Measurements from ENCODE around the gene GPR25.

Gene GPR25

GRCh38 chr1:200916681-200917080 is 43.9 kb downstream of the GPR25 start:
- TF ChIP-seq ZNF8 (CRISPR knock-in tag; IDR thresholded peaks at IDR 0.05) (no peak), TCF4 (CRISPR knock-in tag; IDR thresholded peaks at IDR 0.05; ENCODE audit: borderline replicate concordance) (no peak)
- no peak for ATAC-seq

GRCh38 chr1:200917291-200917817 is 44.6 kb downstream of the GPR25 start:
- ATAC-seq: no peak
- no peak for TF ChIP-seq ZFP3 (CRISPR knock-in tag; IDR thresholded peaks at IDR 0.05)
- TF ChIP-seq CREB5 (CRISPR knock-in tag; IDR thresholded peaks at IDR 0.05; ENCODE audit: low read depth): no peak
- TF ChIP-seq POU6F1 (CRISPR knock-in tag; IDR thresholded peaks at IDR 0.05; ENCODE audit: borderline replicate concordance, low read depth): no peak
- TF ChIP-seq ZC3H10 (CRISPR knock-in tag; IDR thresholded peaks at IDR 0.05): no peak
- TF ChIP-seq ZNF70 (CRISPR knock-in tag; IDR thresholded peaks at IDR 0.05): no peak
- no peak for TF ChIP-seq ZNF8 (CRISPR knock-in tag; IDR thresholded peaks at IDR 0.05)
- no peak for TF ChIP-seq ZFP30 (CRISPR knock-in tag; IDR thresholded peaks at IDR 0.05)
- TF ChIP-seq PPARA (CRISPR knock-in tag; IDR thresholded peaks at IDR 0.05; ENCODE audit: borderline replicate concordance): no peak
- TF ChIP-seq ZNF565 (CRISPR knock-in tag; conservative IDR thresholded peaks at IDR 0.05; ENCODE audit: low read depth): no peak
- TF ChIP-seq CSDC2 (CRISPR knock-in tag; IDR thresholded peaks at IDR 0.05): no peak
- TF ChIP-seq CSRNP3 (CRISPR knock-in tag; IDR thresholded peaks at IDR 0.05): no peak
- TF ChIP-seq OSR1 (CRISPR knock-in tag; IDR thresholded peaks at IDR 0.05): no peak
- no peak for TF ChIP-seq PATZ1 (CRISPR knock-in tag; IDR thresholded peaks at IDR 0.05; ENCODE audit: borderline replicate concordance)

GRCh38 chr1:200918006-200918405 is 45.2 kb downstream of the GPR25 start:
- no peak for TF ChIP-seq CSDC2 (CRISPR knock-in tag; IDR thresholded peaks at IDR 0.05)
- no peak for TF ChIP-seq SNAI2 (CRISPR knock-in tag; IDR thresholded peaks at IDR 0.05)
- TF ChIP-seq GLIS3 (CRISPR knock-in tag; IDR thresholded peaks at IDR 0.05): no peak
- no peak for TF ChIP-seq ZNF565 (CRISPR knock-in tag; conservative IDR thresholded peaks at IDR 0.05; ENCODE audit: low read depth)
- TF ChIP-seq TCF4 (CRISPR knock-in tag; IDR thresholded peaks at IDR 0.05; ENCODE audit: borderline replicate concordance): no peak
- TF ChIP-seq BACH2 (CRISPR knock-in tag; IDR thresholded peaks at IDR 0.05; ENCODE audit: borderline replicate concordance): no peak
- no peak for TF ChIP-seq ZC3H10 (CRISPR knock-in tag; IDR thresholded peaks at IDR 0.05)
- TF ChIP-seq ZNF8 (CRISPR knock-in tag; IDR thresholded peaks at IDR 0.05): no peak
- no peak for TF ChIP-seq CREB5 (CRISPR knock-in tag; IDR thresholded peaks at IDR 0.05; ENCODE audit: low read depth)
- no peak for TF ChIP-seq CSRNP3 (CRISPR knock-in tag; IDR thresholded peaks at IDR 0.05)
- no peak for TF ChIP-seq ZFP3 (CRISPR knock-in tag; IDR thresholded peaks at IDR 0.05)
- no peak for TF ChIP-seq TSHZ2 (CRISPR knock-in tag; IDR thresholded peaks at IDR 0.05)
- no peak for TF ChIP-seq OSR1 (CRISPR knock-in tag; IDR thresholded peaks at IDR 0.05)
- no peak for TF ChIP-seq ESRRG (CRISPR knock-in tag; IDR thresholded peaks at IDR 0.05)
- no peak for ATAC-seq
